Osteoblast (primary cell): Measurements from ENCODE around the gene MPO. TPM values are rescaled to one million over a fixed set of nuclear protein-coding genes. Genes with fewer than 3 reads are reported as not detected.

Source experiments
- DNase-seq: peaks from one replicate; pipeline ENCODE4 v3.0.0; 2011; ENCODE audit warnings: low spot score, mixed read lengths; ENCODE audit not compliant: insufficient read length; ENCODE audit errors: missing footprints
- H2AFZ ChIP-seq: 2 replicates; pipeline ENCODE4 v1.6.0; 2011; ENCODE audit warnings: mild to moderate bottlenecking, low read length
- H3K27ac ChIP-seq: 2 replicates; pipeline ENCODE4 v1.5.1; 2011; ENCODE audit warnings: mild to moderate bottlenecking, low read depth, low read length, moderate library complexity
- H3K27me3 ChIP-seq: 2 replicates; pipeline ENCODE4 v1.6.0; 2012; ENCODE audit warnings: mild to moderate bottlenecking, control low read depth, inconsistent platforms, low read length, moderate library complexity; ENCODE audit not compliant: insufficient read depth
- H3K36me3 ChIP-seq: 2 replicates; pipeline ENCODE4 v1.5.1; 2011; ENCODE audit warnings: mild to moderate bottlenecking, low read length, control low read depth, moderate library complexity; ENCODE audit not compliant: insufficient read depth
- H3K4me1 ChIP-seq: 2 replicates; pipeline ENCODE4 v1.5.1; 2011; ENCODE audit warnings: mild to moderate bottlenecking, low read length, control low read depth, moderate library complexity; ENCODE audit not compliant: insufficient read depth
- H3K4me2 ChIP-seq: 2 replicates; pipeline ENCODE4 v1.6.0; 2011; ENCODE audit warnings: mild to moderate bottlenecking, low read length; ENCODE audit not compliant: insufficient read depth
- H3K4me3 ChIP-seq: fragments of 200-600 bp; sonication (generic); 3 replicates; pipeline ENCODE4 v1.5.1; 2012; ENCODE audit warnings: mild to moderate bottlenecking, low read length, inconsistent platforms; ENCODE audit not compliant: insufficient read depth
- H3K79me2 ChIP-seq: 2 replicates; pipeline ENCODE4 v1.6.0; 2012; ENCODE audit warnings: mild to moderate bottlenecking, low read length, control low read depth, inconsistent platforms; ENCODE audit not compliant: insufficient read depth
- H3K9me3 ChIP-seq: 2 replicates; pipeline ENCODE4 v1.5.1; 2011; ENCODE audit warnings: low read depth, low read length, control low read depth
- H4K20me1 ChIP-seq: 2 replicates; pipeline ENCODE4 v1.6.0; 2012; ENCODE audit warnings: mild to moderate bottlenecking, low read length, control low read depth; ENCODE audit not compliant: insufficient read depth
- CTCF ChIP-seq: IDR thresholded peaks from 2 replicates; pipeline ENCODE4 v1.5.1; 2011; ENCODE audit warnings: mild to moderate bottlenecking, low read depth, low read length, moderate library complexity; ENCODE audit errors: extremely low read depth
- total RNA-seq: library from RNA; depleted of rRNA; stranded (reverse); fragments of >200 nt; gene quantifications from 2 replicates; pipeline ENCODE4 v1.2.3, GENCODE V29; 2012

Gene MPO
- total RNA-seq, 1 donor, result under 0.01 TPM

GRCh38 chr17:58227733-58228132, 53.0 kb downstream of the MPO start:
- Histone ChIP-seq H4K20me1 (no peaks in the 10 kb centered on the region), H3K27me3 (no peaks in the 10 kb centered on the region)
- DNase-seq, result no peak

GRCh38 chr17:58224315-58224714, 56.4 kb downstream of the MPO start:
- no peak overlapping the region for H2AFZ ChIP-seq

More at GRCh38 chr17:58227733-58228132, 53.0 kb downstream of the MPO start:
- Histone ChIP-seq H3K27ac (no peak overlapping the region), H3K79me2 (no peaks in the 10 kb centered on the region), H2AFZ (no peak overlapping the region), H3K9me3 (no peaks in the 10 kb centered on the region), H3K4me3 (no peak overlapping the region), H3K4me1 (peaks cover 29% of the 10 kb centered on the region), H3K4me2 (no peak overlapping the region), H3K36me3 (no peaks in the 10 kb centered on the region)
- TF ChIP-seq CTCF, result no peak

More at GRCh38 chr17:58224315-58224714, 56.4 kb downstream of the MPO start:
- H3K79me2 ChIP-seq, result no peaks in the 10 kb centered on the region
- no peaks in the 10 kb centered on the region for H3K36me3 ChIP-seq
- no peaks in the 10 kb centered on the region for H3K9me3 ChIP-seq
- H4K20me1 ChIP-seq, result no peaks in the 10 kb centered on the region
- DNase-seq, result no peak
- H3K4me1 ChIP-seq, result peaks cover 17% of the 10 kb centered on the region
- H3K27me3 ChIP-seq, result no peaks in the 10 kb centered on the region
- peak overlapping the region; percentile 11 for H3K4me2 ChIP-seq
- peak overlapping the region; percentile 15 for H3K27ac ChIP-seq
- no peak overlapping the region for H3K4me3 ChIP-seq
- TF ChIP-seq CTCF, result no peak

Other genes starting within 250 kb of the MPO start
- 9.7 and 9.8 TPM in 2 replicates for gene DYNLL2, start 197.5 kb downstream of the MPO start, total RNA-seq
- gene OR4D1, start 132.6 kb downstream of the MPO start, total RNA-seq, result not detected in 2 replicates
- not detected in 2 replicates for gene OR4D2, start 114.0 kb downstream of the MPO start, total RNA-seq
- gene EPX, start 88.2 kb downstream of the MPO start, total RNA-seq, result not detected in 2 replicates
- 9.7 and 11.2 TPM in 2 replicates for gene MKS1, start 61.7 kb downstream of the MPO start, total RNA-seq
- under 0.01 TPM in 1 of 2 replicates, not detected in the other for gene LPO, start 42.4 kb downstream of the MPO start, total RNA-seq
- gene TSPOAP1, start 47.9 kb upstream of the MPO start, total RNA-seq, result 3.8 and 4.3 TPM in 2 replicates
- 49.9 and 60.7 TPM in 2 replicates for gene SUPT4H1, start 71.3 kb upstream of the MPO start, total RNA-seq
- under 0.01 TPM in 2 replicates for gene RNF43, start 136.6 kb upstream of the MPO start, total RNA-seq
- under 0.01 TPM in 2 replicates for gene HSF5, start 207.5 kb upstream of the MPO start, total RNA-seq
- 43.6 and 51.4 TPM in 2 replicates for gene MTMR4, start 233.7 kb upstream of the MPO start, total RNA-seq